SW 1271 (cell line): Measurements from ENCODE around the gene PRMT5.

Experiments used
- DNase-seq, 2 experiments: peaks; one replicate each; lab custom pipeline; 2025; lab: John Stamatoyannopoulos, UW

Gene PRMT5

GRCh38 chr14:22897357-22897756 lies 31.8 kb downstream of the PRMT5 start:
- no peak for DNase-seq

GRCh38 chr14:22896760-22897159 lies 32.4 kb downstream of the PRMT5 start:
- no peak for DNase-seq

GRCh38 chr14:22896356-22896755 lies 32.8 kb downstream of the PRMT5 start:
- no peak for DNase-seq

- no peak for DNase-seq
Observed at GRCh38 chr14:22895402-22895801, 33.8 kb downstream of the PRMT5 start.

GRCh38 chr14:22893706-22894105 lies 35.5 kb downstream of the PRMT5 start:
- DNase-seq, result no peak

GRCh38 chr14:22892488-22892887 lies 36.7 kb downstream of the PRMT5 start:
- no peak for DNase-seq

GRCh38 chr14:22890416-22890815 lies 38.8 kb downstream of the PRMT5 start:
- no peak for DNase-seq

GRCh38 chr14:22888662-22889061 lies 40.5 kb downstream of the PRMT5 start:
- DNase-seq, result no peak

GRCh38 chr14:22887990-22888378 lies 41.2 kb downstream of the PRMT5 start:
- DNase-seq, result no peak

- peak; percentile 81 to 96 for DNase-seq
Observed at GRCh38 chr14:22887260-22887989, 41.8 kb downstream of the PRMT5 start.

- peak; percentile 51 to 74 for DNase-seq
Observed at GRCh38 chr14:22886500-22887259, 42.5 kb downstream of the PRMT5 start.

GRCh38 chr14:22885975-22886374 lies 43.2 kb downstream of the PRMT5 start:
- no peak for DNase-seq

- DNase-seq, result no peak
Observed at GRCh38 chr14:22884738-22885523, 44.2 kb downstream of the PRMT5 start.

GRCh38 chr14:22884076-22884737 lies 45.0 kb downstream of the PRMT5 start:
- no peak for DNase-seq

- no peak for DNase-seq
Observed at GRCh38 chr14:22883173-22883976, 45.8 kb downstream of the PRMT5 start, which contains the start of gene REM2. Gene REM2, plus strand, starts transcription at chr14:22883222. Its CDS starts 66 bp downstream, at chr14:22883288.

- no peak for DNase-seq
Observed at GRCh38 chr14:22882529-22883172, 46.5 kb downstream of the PRMT5 start.

GRCh38 chr14:22882064-22882463 lies 47.1 kb downstream of the PRMT5 start:
- no peak for DNase-seq

- no peak for DNase-seq
Observed at GRCh38 chr14:22878271-22879246, 50.6 kb downstream of the PRMT5 start.

GRCh38 chr14:22877000-22877501 lies 52.1 kb downstream of the PRMT5 start:
- DNase-seq, result no peak
